H1 (cell line): ENCODE measurements around the gene MCL1.

ENCODE experiments used
- CTCF ChIP-seq, 3 experiments: IDR thresholded peaks; 1 replicate in 2 of 3; 2 replicates in 1 of 3; pipeline versions ENCODE4 v1.5.1 to v1.6.1; 2011; ENCODE audit warnings: low read length in 3 of 3, mild to moderate bottlenecking in 3 of 3, inconsistent platforms in 2 of 3, low read depth in 1 of 3, moderate library complexity in 1 of 3; ENCODE audit not compliant: insufficient read depth in 1 of 3; ENCODE audit errors: control extremely low read depth in 1 of 3
- EP300 ChIP-seq, 2 experiments: IDR thresholded peaks; 1 replicate in 1 of 2; 2 replicates in 1 of 2; pipeline ENCODE4 v1.6.1; 2011 to 2012; ENCODE audit warnings: low read depth in 2 of 2, low read length in 2 of 2, mild to moderate bottlenecking in 2 of 2, borderline replicate concordance in 1 of 2, inconsistent platforms in 1 of 2, moderate library complexity in 1 of 2
- EZH2 ChIP-seq: fragments of 200-600 bp; sonication (generic); IDR thresholded peaks from 2 replicates; pipeline ENCODE4 v1.7.1; 2012; ENCODE audit warnings: low read depth, mild to moderate bottlenecking, moderate library complexity, low read length, inconsistent platforms; ENCODE audit not compliant: severe bottlenecking
- GABPA ChIP-seq: IDR thresholded peaks from 2 replicates; pipeline ENCODE4 v1.6.1; 2011; ENCODE audit warnings: mild to moderate bottlenecking, low read length, moderate library complexity, borderline replicate concordance; ENCODE audit not compliant: insufficient read depth
- MAX ChIP-seq: IDR thresholded peaks from 2 replicates; pipeline ENCODE4 v1.6.1; 2012; ENCODE audit warnings: inconsistent platforms
- POLR2AphosphoS5 ChIP-seq: IDR thresholded peaks from 2 replicates; pipeline ENCODE4 v1.6.1; 2011; ENCODE audit warnings: low read depth, low read length
- RAD21 ChIP-seq, 2 experiments: IDR thresholded peaks in 1 of 2; conservative IDR thresholded peaks in 1 of 2; 2 replicates each; pipeline ENCODE4 v1.6.1; 2011; ENCODE audit warnings: low read depth in 2 of 2, low read length in 2 of 2, improper control_type of control experiment in 1 of 2, inconsistent platforms in 1 of 2, mild to moderate bottlenecking in 1 of 2, moderate library complexity in 1 of 2
- TAF1 ChIP-seq: IDR thresholded peaks from 2 replicates; pipeline ENCODE4 v1.6.1; 2011; ENCODE audit warnings: mild to moderate bottlenecking, low read depth, low read length
- TBP ChIP-seq: IDR thresholded peaks from 2 replicates; pipeline ENCODE4 v1.6.1; 2011; ENCODE audit warnings: low read depth, low read length, improper control_type of control experiment
- TEAD4 ChIP-seq: IDR thresholded peaks from 2 replicates; pipeline ENCODE4 v1.6.1; 2012; ENCODE audit warnings: low read depth, low read length, inconsistent platforms, mixed read lengths
- USF2 ChIP-seq: IDR thresholded peaks from 2 replicates; pipeline ENCODE4 v1.6.1; 2011; ENCODE audit warnings: low read length, improper control_type of control experiment
- ZNF274 ChIP-seq: IDR thresholded peaks from 2 replicates; pipeline ENCODE4 v1.7.0; 2012; ENCODE audit warnings: low read length, borderline replicate concordance; ENCODE audit errors: extremely low read depth

GRCh38 chr1:150576367-150576711 is 3.1 kb downstream of the MCL1 start:
- TF ChIP-seq GABPA (no peak), EP300 (IDR thresholded peaks at IDR 0.05; ENCODE audit: borderline replicate concordance in 1 of 2, low read depth in 2 of 2, low read length in 2 of 2) (no peak), EZH2 (no peak), CTCF (IDR thresholded peaks at IDR 0.05; ENCODE audit: control extremely low read depth in 1 of 3, insufficient read depth in 1 of 3, low read depth in 1 of 3, low read length in 3 of 3) (no peak), ZNF274 (no peak), MAX (no peak), POLR2AphosphoS5 (no peak), TEAD4 (no peak), USF2 (no peak), RAD21 (IDR thresholded peaks at IDR 0.05 in 1 of 2, conservative IDR thresholded peaks at IDR 0.05 in 1 of 2; ENCODE audit: low read depth in 2 of 2, low read length in 2 of 2) (no peak), TAF1 (no peak), TBP (no peak)
